B cell (primary cell): ENCODE measurements around the gene HS3ST3A1. TPM values are rescaled to one million over a fixed set of nuclear protein-coding genes. Genes with fewer than 3 reads are reported as not detected.

ENCODE experiments used
- ATAC-seq: fragments of 200-7000 bp; cut with Tn5 transposase; one replicate; pipeline ENCODE4 v1.10.0; 2021; ENCODE audit warnings: low read depth, mild to moderate bottlenecking, moderate number of reproducible peaks, moderate library complexity
- CTCF ChIA-PET: fragments of 350-600 bp; sonication (Branson Sonifier 250); formaldehyde crosslinking; loops from one replicate; lab custom pipeline; 2021; ENCODE audit warnings: antibody characterized with exemption, inconsistent platforms; lab: Charles Lee
- POLR2A ChIA-PET: fragments of 350-600 bp; sonication (Branson Sonifier 250); formaldehyde crosslinking; loops from one replicate; lab custom pipeline; 2021; ENCODE audit warnings: antibody characterized with exemption; lab: Charles Lee
- DNase-seq: peaks from one replicate; pipeline ENCODE4 v3.0.0; 2013
- H2AFZ ChIP-seq: 2 replicates; pipeline ENCODE4 v1.6.1; 2012; ENCODE audit warnings: mild to moderate bottlenecking, low read depth, low read length; ENCODE audit not compliant: insufficient read depth, poor library complexity, severe bottlenecking
- H3K27ac ChIP-seq, 2 donors: 1 replicate in 1 of 2; 2 replicates in 1 of 2; pipeline ENCODE4 v1.5.1; 2012 to 2013; ENCODE audit warnings: low read length in 2 of 2, mild to moderate bottlenecking in 2 of 2, moderate library complexity in 1 of 2
- H3K27me3 ChIP-seq, 4 experiments: fragments of 200-600 bp in 1 of 4; sonication (generic) in 1 of 4; replicated peaks in 1 of 4; 1 replicate in 2 of 4; 2 replicates in 2 of 4; pipeline versions ENCODE4 v1.6.1 to v1.7.0; 2013 to 2016; ENCODE audit warnings: low read length in 3 of 4, mild to moderate bottlenecking in 2 of 4, mixed read lengths in 1 of 4, moderate library complexity in 1 of 4; ENCODE audit not compliant: insufficient read depth in 4 of 4, control insufficient read depth in 3 of 4; ENCODE audit errors: control extremely low read depth in 1 of 4
- H3K36me3 ChIP-seq, 2 experiments: replicated peaks in 1 of 2; 1 replicate in 1 of 2; 2 replicates in 1 of 2; pipeline versions ENCODE4 v1.6.1 to v1.7.1; 2013; ENCODE audit warnings: low read length in 1 of 2; ENCODE audit not compliant: insufficient read depth in 2 of 2, control insufficient read depth in 1 of 2; ENCODE audit errors: control extremely low read depth in 1 of 2, extremely low read depth in 1 of 2
- H3K4me1 ChIP-seq, 2 donors: fragments of 200-600 bp in 1 of 2; sonication (generic) in 1 of 2; 1 replicate in 1 of 2; 2 replicates in 1 of 2; pipeline versions ENCODE4 v1.5.1 to v1.6.1; 2013 to 2017; ENCODE audit warnings: low read length in 2 of 2; ENCODE audit not compliant: control insufficient read depth in 2 of 2, insufficient read depth in 2 of 2
- H3K4me2 ChIP-seq: replicated peaks from 2 replicates; pipeline ENCODE3; 2012; ENCODE audit warnings: mild to moderate bottlenecking, low read depth, low read length; ENCODE audit not compliant: poor library complexity, severe bottlenecking
- H3K4me3 ChIP-seq, 5 experiments: fragments of 200-600 bp in 1 of 5; sonication (generic) in 1 of 5; 1 replicate in 3 of 5; 2 replicates in 2 of 5; pipeline versions ENCODE4 v1.5.1 to v1.7.0; 2011 to 2016; ENCODE audit warnings: low read length in 4 of 5, mild to moderate bottlenecking in 4 of 5, low read depth in 2 of 5, control low read depth in 1 of 5, moderate library complexity in 1 of 5; ENCODE audit not compliant: insufficient read depth in 1 of 5; ENCODE audit errors: control extremely low read depth in 1 of 5, extremely low read depth in 1 of 5
- H3K79me2 ChIP-seq: fragments of 200-600 bp; sonication (generic); one replicate; pipeline ENCODE4 v1.6.0; 2016; ENCODE audit warnings: low read length; ENCODE audit not compliant: control insufficient read depth, insufficient read depth
- H3K9ac ChIP-seq: fragments of 200-600 bp; sonication (generic); 2 replicates; pipeline ENCODE4 v1.6.1; 2017; ENCODE audit warnings: mild to moderate bottlenecking, low read length, moderate library complexity
- H3K9me3 ChIP-seq, 3 donors: one replicate each; pipeline versions ENCODE4 v1.6.1 to v1.7.1; 2013; ENCODE audit warnings: low read length in 2 of 3; ENCODE audit not compliant: control insufficient read depth in 2 of 3, insufficient read depth in 1 of 3; ENCODE audit errors: control extremely low read depth in 1 of 3
- H4K20me1 ChIP-seq: 2 replicates; pipeline ENCODE4 v1.6.0; 2012; ENCODE audit warnings: mild to moderate bottlenecking, low read length; ENCODE audit not compliant: insufficient read depth, control insufficient read depth, poor library complexity, severe bottlenecking
- H3K27ac Mint-ChIP-seq: one replicate; pipeline ENCODE4 v1.8.0; 2021; ENCODE audit warnings: mixed read lengths
- H3K27me3 Mint-ChIP-seq: one replicate; pipeline ENCODE4 v1.8.0; 2021; ENCODE audit warnings: mixed read lengths
- H3K4me1 Mint-ChIP-seq: one replicate; pipeline ENCODE4 v1.8.0; 2021; ENCODE audit warnings: mixed read lengths
- H3K4me3 Mint-ChIP-seq: one replicate; pipeline ENCODE4 v1.8.0; 2021; ENCODE audit warnings: mixed read lengths
- H3K9me3 Mint-ChIP-seq: one replicate; pipeline ENCODE4 v1.8.0; 2022; ENCODE audit warnings: mixed read lengths; ENCODE audit not compliant: insufficient read depth
- EZH2 ChIP-seq: IDR thresholded peaks from 2 replicates; pipeline ENCODE4 v1.6.1; 2012; ENCODE audit warnings: borderline replicate concordance, low read depth, mild to moderate bottlenecking, moderate library complexity, low read length; ENCODE audit not compliant: insufficient read depth, poor library complexity, severe bottlenecking
- WGBS: methylation state at CpG from one replicate; pipeline ENCODE4 v1.1.5; 2013; ENCODE audit warnings: missing lambda C conversion rate; ENCODE audit not compliant: insufficient coverage; 5-methylcytosine and 5-hydroxymethylcytosine counted together
- intact Hi-C: fragments of 100-400 bp; cut with micrococcal nuclease; formaldehyde crosslinking; loops from one replicate; pipeline ENCODE4 v1.10.0; 2022
- polyA plus RNA-seq: library from polyadenylated mRNA; depleted of rRNA; stranded (reverse); fragments of >200 nt; gene quantifications from 2 replicates; pipeline ENCODE4 v1.2.3, GENCODE V29; 2012
- total RNA-seq, 2 donors: library from RNA; stranded (reverse); fragments of 120-200 nt in 1 of 2; gene quantifications; 1 replicate in 1 of 2; 2 replicates in 1 of 2; pipeline versions ENCODE4 v1.2.3 to v1.2.4, GENCODE V29; 2013 to 2022
- TF ChIP-seq, protein P1 (sequence below): fragments of 200-600 bp; IDR thresholded peaks from one replicate; pipeline ENCODE4 v1.8.0; 2022; ENCODE audit warnings: antibody characterized with exemption, mild to moderate bottlenecking

Gene HS3ST3A1
- total and polyA plus RNA-seq, 2 donors (not counting 1 experiment from before 2014, with no cell fraction given): 0.17 to 0.75 TPM

DNA sequence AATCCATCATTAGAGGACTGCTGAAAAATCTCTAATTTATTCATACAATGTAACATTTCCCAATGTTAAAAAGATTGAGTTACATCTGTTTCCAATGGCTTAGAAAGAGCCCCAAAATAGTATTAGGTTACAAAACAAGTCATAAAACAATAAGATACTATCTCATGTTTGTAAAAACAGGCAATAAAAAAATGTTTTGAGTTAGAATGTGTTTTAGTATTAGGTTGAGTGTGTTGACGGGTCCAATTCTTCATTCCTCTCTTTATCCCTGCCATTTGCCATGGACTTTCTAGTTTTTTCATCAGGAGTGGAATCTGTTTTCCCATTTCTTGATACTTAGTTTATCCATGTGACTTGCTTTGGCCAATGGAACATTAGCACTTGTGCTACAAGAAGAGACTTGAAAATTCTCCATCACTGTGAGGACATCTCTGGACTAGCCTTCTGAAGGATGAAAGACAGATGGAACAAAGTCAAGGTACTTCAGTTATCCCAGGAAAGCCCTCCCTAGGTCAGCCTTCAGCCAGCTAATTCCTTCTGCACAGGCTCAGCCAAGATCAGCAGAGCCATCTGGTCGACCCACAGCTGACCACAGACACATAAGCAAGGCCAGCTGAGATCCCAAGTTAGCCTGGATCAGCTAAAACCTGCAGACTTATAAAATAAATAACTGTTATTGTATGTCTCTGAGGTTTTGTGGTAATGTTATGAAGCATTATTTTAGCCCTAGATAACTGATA is 83.3 kb downstream of the HS3ST3A1 start:
- intact Hi-C loops: no loop called here
- no peak for ATAC-seq
- Histone ChIP-seq H4K20me1 (no peaks in the 10 kb centered on the region), H3K27me3 (no peaks in the 10 kb centered on the region), H3K9me3 (no peaks in the 10 kb centered on the region), H3K4me3 (no peak overlapping the region), H2AFZ (no peak overlapping the region), H3K79me2 (no peaks in the 10 kb centered on the region), H3K9ac (no peak overlapping the region), H3K27ac (no peak overlapping the region), H3K4me1 (no peaks in the 10 kb centered on the region), H3K36me3 (no peaks in the 10 kb centered on the region), H3K4me2 (no peak overlapping the region)
- Mint-ChIP-seq H3K4me3 (no peak overlapping the region), H3K27me3 (no peaks in the 10 kb centered on the region), H3K4me1 (no peaks in the 10 kb centered on the region), H3K9me3 (no peaks in the 10 kb centered on the region), H3K27ac (no peak overlapping the region)
- ChIA-PET CTCF (no interaction called here), POLR2A (no interaction called here)
- no peak for DNase-seq
- WGBS: no CpG with 5 or more reads among the region's 2 CpGs
- TF ChIP-seq, protein P1, sequence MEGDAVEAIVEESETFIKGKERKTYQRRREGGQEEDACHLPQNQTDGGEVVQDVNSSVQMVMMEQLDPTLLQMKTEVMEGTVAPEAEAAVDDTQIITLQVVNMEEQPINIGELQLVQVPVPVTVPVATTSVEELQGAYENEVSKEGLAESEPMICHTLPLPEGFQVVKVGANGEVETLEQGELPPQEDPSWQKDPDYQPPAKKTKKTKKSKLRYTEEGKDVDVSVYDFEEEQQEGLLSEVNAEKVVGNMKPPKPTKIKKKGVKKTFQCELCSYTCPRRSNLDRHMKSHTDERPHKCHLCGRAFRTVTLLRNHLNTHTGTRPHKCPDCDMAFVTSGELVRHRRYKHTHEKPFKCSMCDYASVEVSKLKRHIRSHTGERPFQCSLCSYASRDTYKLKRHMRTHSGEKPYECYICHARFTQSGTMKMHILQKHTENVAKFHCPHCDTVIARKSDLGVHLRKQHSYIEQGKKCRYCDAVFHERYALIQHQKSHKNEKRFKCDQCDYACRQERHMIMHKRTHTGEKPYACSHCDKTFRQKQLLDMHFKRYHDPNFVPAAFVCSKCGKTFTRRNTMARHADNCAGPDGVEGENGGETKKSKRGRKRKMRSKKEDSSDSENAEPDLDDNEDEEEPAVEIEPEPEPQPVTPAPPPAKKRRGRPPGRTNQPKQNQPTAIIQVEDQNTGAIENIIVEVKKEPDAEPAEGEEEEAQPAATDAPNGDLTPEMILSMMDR: no peak

DNA sequence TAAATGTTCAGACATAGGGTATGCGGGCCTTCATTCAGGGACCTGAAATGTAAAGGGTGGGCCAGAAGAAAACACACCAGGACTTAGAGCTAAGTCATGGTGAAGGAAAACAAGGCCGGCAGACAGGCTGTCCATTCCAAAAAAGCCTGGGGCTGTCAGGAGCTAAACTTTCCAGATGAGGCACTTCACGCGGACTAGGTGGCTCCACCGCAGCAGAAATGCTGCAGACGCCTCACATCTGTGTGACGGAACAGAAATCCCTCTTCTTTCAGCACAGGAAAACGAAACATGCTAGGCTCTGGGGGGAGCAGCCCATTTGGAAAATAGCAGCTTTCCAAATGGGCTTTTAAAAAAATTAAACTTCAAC is 88.7 kb downstream of the HS3ST3A1 start:
- Histone ChIP-seq H3K9ac (no peak overlapping the region), H3K36me3 (no peaks in the 10 kb centered on the region), H4K20me1 (no peaks in the 10 kb centered on the region), H3K4me2 (no peak overlapping the region), H3K79me2 (no peaks in the 10 kb centered on the region), H3K4me1 (no peaks in the 10 kb centered on the region), H3K9me3 (no peaks in the 10 kb centered on the region), H2AFZ (no peak overlapping the region), H3K27me3 (no peaks in the 10 kb centered on the region), H3K4me3 (no peak overlapping the region), H3K27ac (no peak overlapping the region)
- ATAC-seq (no peak), DNase-seq (no peak)
- Mint-ChIP-seq H3K4me1 (no peaks in the 10 kb centered on the region), H3K27me3 (peaks cover 6% of the 10 kb centered on the region), H3K4me3 (no peak overlapping the region), H3K9me3 (no peaks in the 10 kb centered on the region), H3K27ac (no peak overlapping the region)
- POLR2A ChIA-PET: no interaction called here
- CTCF ChIA-PET: no interaction called here
- 97% methylated on average over 8 of the region's 8 CpGs for WGBS
- intact Hi-C loops: no loop called here
- TF ChIP-seq, protein P1: no peak
- TF ChIP-seq EZH2: no peak
